SK-N-SH (cell line): ENCODE results near the gene CLRN2.

ENCODE experiments used
- EP300 ChIP-seq, 2 experiments: IDR thresholded peaks; 2 replicates each; pipeline versions ENCODE4 v1.4.0 to v1.6.1; 2012; ENCODE audit warnings: borderline replicate concordance in 1 of 2, low read depth in 1 of 2, low read length in 1 of 2
- GABPA ChIP-seq: IDR thresholded peaks from 2 replicates; pipeline ENCODE4 v1.4.0; 2012; ENCODE audit warnings: low read depth, mild to moderate bottlenecking
- JUND ChIP-seq: IDR thresholded peaks from 2 replicates; pipeline ENCODE4 v1.4.0; 2012
- MXI1 ChIP-seq: IDR thresholded peaks from 2 replicates; pipeline ENCODE4 v1.6.1; 2012; ENCODE audit warnings: mild to moderate bottlenecking, low read depth, low read length, improper control_type of control experiment
- NRF1 ChIP-seq: IDR thresholded peaks from 2 replicates; pipeline ENCODE4 v1.6.1; 2012; ENCODE audit warnings: low read depth, mild to moderate bottlenecking, low read length
- POLR2AphosphoS5 ChIP-seq: IDR thresholded peaks from 2 replicates; pipeline ENCODE4 v1.6.1; 2012; ENCODE audit warnings: low read depth, low read length
- RAD21 ChIP-seq: IDR thresholded peaks from 2 replicates; pipeline ENCODE4 v1.6.1; 2012; ENCODE audit warnings: mild to moderate bottlenecking, low read length
- RFX5 ChIP-seq: IDR thresholded peaks from 2 replicates; pipeline ENCODE4 v1.6.1; 2012; ENCODE audit warnings: mild to moderate bottlenecking, improper control_type of control experiment, low read length
- TAF1 ChIP-seq: IDR thresholded peaks from 2 replicates; pipeline ENCODE4 v1.6.1; 2012; ENCODE audit warnings: low read depth, mild to moderate bottlenecking, low read length, moderate library complexity, borderline replicate concordance
- ZBTB33 ChIP-seq: IDR thresholded peaks from 2 replicates; pipeline ENCODE4 v1.4.0; 2012; ENCODE audit warnings: low read depth, borderline replicate concordance
- TF ChIP-seq, protein P1 (sequence below): fragments of 150-350 bp; IDR thresholded peaks from 2 replicates; pipeline ENCODE4 v1.6.1; 2017; ENCODE audit warnings: antibody characterized with exemption, low read length, low read depth, borderline replicate concordance
- TF ChIP-seq, protein P2 (sequence below): fragments of 200-600 bp; sonication (generic); IDR thresholded peaks from 2 replicates; pipeline ENCODE4 v1.6.1; 2017; ENCODE audit warnings: antibody characterized with exemption, mild to moderate bottlenecking, moderate library complexity
- TF ChIP-seq, protein P3 (sequence below): IDR thresholded peaks from 2 replicates; pipeline ENCODE4 v1.4.0; 2012; ENCODE audit warnings: low read depth, borderline replicate concordance

DNA sequence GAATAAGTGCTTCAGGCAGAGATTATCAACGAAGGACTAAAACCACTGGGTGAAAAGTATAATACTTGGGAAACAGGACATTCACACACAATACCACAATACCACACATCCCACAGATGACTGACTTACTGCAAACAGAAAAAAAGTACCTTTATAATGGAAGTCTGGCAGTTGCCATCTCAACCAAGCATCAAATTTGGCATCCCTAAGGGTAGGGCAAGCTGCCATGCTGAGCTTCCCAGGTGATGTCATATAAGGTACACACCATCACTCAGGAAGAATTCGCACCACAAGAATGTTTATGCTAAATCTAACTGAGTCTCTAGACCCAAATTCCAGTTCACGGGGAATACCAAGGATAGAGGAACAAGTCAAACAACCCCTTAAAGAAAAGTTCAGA, 12.2 kb upstream of the CLRN2 start:
- TF ChIP-seq NRF1 (no peak), RFX5 (no peak), MXI1 (no peak), JUND (no peak), TAF1 (no peak), RAD21 (no peak), POLR2AphosphoS5 (no peak), ZBTB33 (no peak), GABPA (no peak), EP300 (IDR thresholded peaks at IDR 0.05; ENCODE audit: borderline replicate concordance in 1 of 2, low read depth in 1 of 2, low read length in 1 of 2) (no peak)
- TF ChIP-seq, protein P1, sequence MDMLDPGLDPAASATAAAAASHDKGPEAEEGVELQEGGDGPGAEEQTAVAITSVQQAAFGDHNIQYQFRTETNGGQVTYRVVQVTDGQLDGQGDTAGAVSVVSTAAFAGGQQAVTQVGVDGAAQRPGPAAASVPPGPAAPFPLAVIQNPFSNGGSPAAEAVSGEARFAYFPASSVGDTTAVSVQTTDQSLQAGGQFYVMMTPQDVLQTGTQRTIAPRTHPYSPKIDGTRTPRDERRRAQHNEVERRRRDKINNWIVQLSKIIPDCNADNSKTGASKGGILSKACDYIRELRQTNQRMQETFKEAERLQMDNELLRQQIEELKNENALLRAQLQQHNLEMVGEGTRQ = no peak
- TF ChIP-seq, protein P2, sequence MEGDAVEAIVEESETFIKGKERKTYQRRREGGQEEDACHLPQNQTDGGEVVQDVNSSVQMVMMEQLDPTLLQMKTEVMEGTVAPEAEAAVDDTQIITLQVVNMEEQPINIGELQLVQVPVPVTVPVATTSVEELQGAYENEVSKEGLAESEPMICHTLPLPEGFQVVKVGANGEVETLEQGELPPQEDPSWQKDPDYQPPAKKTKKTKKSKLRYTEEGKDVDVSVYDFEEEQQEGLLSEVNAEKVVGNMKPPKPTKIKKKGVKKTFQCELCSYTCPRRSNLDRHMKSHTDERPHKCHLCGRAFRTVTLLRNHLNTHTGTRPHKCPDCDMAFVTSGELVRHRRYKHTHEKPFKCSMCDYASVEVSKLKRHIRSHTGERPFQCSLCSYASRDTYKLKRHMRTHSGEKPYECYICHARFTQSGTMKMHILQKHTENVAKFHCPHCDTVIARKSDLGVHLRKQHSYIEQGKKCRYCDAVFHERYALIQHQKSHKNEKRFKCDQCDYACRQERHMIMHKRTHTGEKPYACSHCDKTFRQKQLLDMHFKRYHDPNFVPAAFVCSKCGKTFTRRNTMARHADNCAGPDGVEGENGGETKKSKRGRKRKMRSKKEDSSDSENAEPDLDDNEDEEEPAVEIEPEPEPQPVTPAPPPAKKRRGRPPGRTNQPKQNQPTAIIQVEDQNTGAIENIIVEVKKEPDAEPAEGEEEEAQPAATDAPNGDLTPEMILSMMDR = no peak
- TF ChIP-seq, protein P3, sequence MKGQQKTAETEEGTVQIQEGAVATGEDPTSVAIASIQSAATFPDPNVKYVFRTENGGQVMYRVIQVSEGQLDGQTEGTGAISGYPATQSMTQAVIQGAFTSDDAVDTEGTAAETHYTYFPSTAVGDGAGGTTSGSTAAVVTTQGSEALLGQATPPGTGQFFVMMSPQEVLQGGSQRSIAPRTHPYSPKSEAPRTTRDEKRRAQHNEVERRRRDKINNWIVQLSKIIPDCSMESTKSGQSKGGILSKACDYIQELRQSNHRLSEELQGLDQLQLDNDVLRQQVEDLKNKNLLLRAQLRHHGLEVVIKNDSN = no peak
